ENCODE measurements around the gene ABHD6.
"Not testable (repeated sequence)": the region's sequence is repeated elsewhere in the genome, so short reads cannot be mapped to it uniquely, and the experiment has no call there.

The ABHD6 gene

GRCh38 chr3:58243976-58244585 is 6.5 kb downstream of the ABHD6 start:
- DNase-seq: no peak

- no peak for DNase-seq
These were observed 8.8 kb downstream of the ABHD6 start for GRCh38 chr3:58246148-58247047.

GRCh38 chr3:58249358-58250092 is 11.9 kb downstream of the ABHD6 start:
- DNase-seq: no peak

GRCh38 chr3:58250093-58250707 is 12.6 kb downstream of the ABHD6 start:
- DNase-seq: no peak

GRCh38 chr3:58251631-58252035 is 14.0 kb downstream of the ABHD6 start:
- no peak for DNase-seq

GRCh38 chr3:58254144-58254543 is 16.6 kb downstream of the ABHD6 start:
- DNase-seq: no peak

- no peak for DNase-seq
These were observed 18.5 kb downstream of the ABHD6 start for GRCh38 chr3:58256061-58256460.

GRCh38 chr3:58256511-58256910 is 18.9 kb downstream of the ABHD6 start:
- no peak for DNase-seq

GRCh38 chr3:58258392-58259055 is 20.9 kb downstream of the ABHD6 start:
- DNase-seq: no peak

GRCh38 chr3:58260261-58260731 is 22.7 kb downstream of the ABHD6 start:
- DNase-seq: peak in 1 of 2 donors; percentile 35

- no peak for DNase-seq
These were observed 23.1 kb downstream of the ABHD6 start for GRCh38 chr3:58260733-58261132.

GRCh38 chr3:58261954-58262666 is 24.5 kb downstream of the ABHD6 start:
- no peak for DNase-seq

GRCh38 chr3:58266577-58266976 is 29.0 kb downstream of the ABHD6 start:
- DNase-seq: no peak

- DNase-seq: not testable (repeated sequence)
These were observed 30.0 kb downstream of the ABHD6 start for GRCh38 chr3:58267543-58267942.

GRCh38 chr3:58269356-58269755 is 31.8 kb downstream of the ABHD6 start:
- DNase-seq: no peak

- no peak for DNase-seq
These were observed 32.9 kb downstream of the ABHD6 start for GRCh38 chr3:58270485-58270884.

GRCh38 chr3:58271901-58272501 is 34.4 kb downstream of the ABHD6 start:
- DNase-seq: peak in 1 of 2 donors; percentile 21

- DNase-seq: no peak
These were observed 35.3 kb downstream of the ABHD6 start for GRCh38 chr3:58272891-58273290.

- not testable (repeated sequence) for DNase-seq
These were observed 35.8 kb downstream of the ABHD6 start for GRCh38 chr3:58273362-58273761.

- DNase-seq: no peak
These were observed 36.5 kb downstream of the ABHD6 start for GRCh38 chr3:58274027-58274614.

- DNase-seq: no peak
These were observed 43.5 kb downstream of the ABHD6 start for GRCh38 chr3:58281069-58281468.

All from CD4-positive, alpha-beta T cell treated with Interleukin-4 for 1 hour (primary cell).